KMS-11 (cell line): ENCODE measurements around the gene EPHA1.

Experiments
- H2AFZ ChIP-seq: fragments of 200-600 bp; sonication (generic); 2 replicates; pipeline ENCODE4 v1.6.1; 2016; ENCODE audit warnings: antibody characterized with exemption, mixed run types, low read depth
- H3K27ac ChIP-seq: fragments of 200-600 bp; sonication (generic); 2 replicates; pipeline ENCODE4 v1.6.1; 2016; ENCODE audit warnings: mild to moderate bottlenecking, mixed run types
- H3K27me3 ChIP-seq: fragments of 200-600 bp; sonication (generic); 2 replicates; pipeline ENCODE4 v1.6.1; 2017; ENCODE audit warnings: mild to moderate bottlenecking, low read depth, mixed run types, moderate library complexity; ENCODE audit not compliant: insufficient read depth
- H3K36me3 ChIP-seq: fragments of 200-600 bp; sonication (generic); 2 replicates; pipeline ENCODE4 v1.6.1; 2017; ENCODE audit warnings: mild to moderate bottlenecking, mixed run types; ENCODE audit not compliant: insufficient read depth
- H3K4me1 ChIP-seq: fragments of 200-600 bp; sonication (generic); 2 replicates; pipeline ENCODE4 v1.6.1; 2016; ENCODE audit warnings: mild to moderate bottlenecking, low read depth, mixed run types; ENCODE audit not compliant: poor library complexity, severe bottlenecking
- H3K4me2 ChIP-seq: fragments of 200-600 bp; sonication (generic); 2 replicates; pipeline ENCODE4 v1.7.0; 2016; ENCODE audit warnings: mild to moderate bottlenecking, mixed run types
- H3K4me3 ChIP-seq: fragments of 200-600 bp; sonication (generic); IDR thresholded peaks from 2 replicates; pipeline ENCODE4 v1.6.1; 2017; ENCODE audit warnings: low read depth, low read length, mixed read lengths; ENCODE audit not compliant: insufficient read depth
- H3K79me2 ChIP-seq: fragments of 200-600 bp; sonication (generic); 2 replicates; pipeline ENCODE4 v1.6.1; 2016; ENCODE audit warnings: low read depth, mixed run types; ENCODE audit not compliant: insufficient read depth
- H3K9ac ChIP-seq: fragments of 200-600 bp; sonication (generic); 2 replicates; pipeline ENCODE4 v1.6.1; 2016; ENCODE audit warnings: mild to moderate bottlenecking, mixed run types
- H4K20me1 ChIP-seq: fragments of 200-600 bp; sonication (generic); 2 replicates; pipeline ENCODE4 v1.6.1; 2016; ENCODE audit warnings: mild to moderate bottlenecking, mixed run types; ENCODE audit not compliant: insufficient read depth
- CTCF ChIP-seq: fragments of 200-600 bp; sonication (generic); conservative IDR thresholded peaks from 2 replicates; pipeline ENCODE4 v1.6.1; 2017; ENCODE audit warnings: low read depth, mild to moderate bottlenecking, antibody characterized with exemption, low read length, moderate library complexity, mixed read lengths

The EPHA1 gene

GRCh38 chr7:143451122-143451521 is 42.5 kb upstream of the EPHA1 start:
- H3K9ac ChIP-seq: no peak overlapping the region
- 0 out of 2 replicates have a peak, but pooled peaks cover 3% of the 10 kb centered on the region for H3K27me3 ChIP-seq
- no peak overlapping the region for H3K4me3 ChIP-seq
- H4K20me1 ChIP-seq: no peaks in the 10 kb centered on the region
- no peak overlapping the region for H3K4me2 ChIP-seq
- H3K27ac ChIP-seq: no peak overlapping the region
- no peak for TF ChIP-seq CTCF
- H3K36me3 ChIP-seq: no peaks in the 10 kb centered on the region
- H3K79me2 ChIP-seq: no peaks in the 10 kb centered on the region
- H3K4me1 ChIP-seq: no peaks in the 10 kb centered on the region
- H2AFZ ChIP-seq: no peak overlapping the region

GRCh38 chr7:143449793-143450192 is 41.1 kb upstream of the EPHA1 start:
- no peak overlapping the region for H3K9ac ChIP-seq
- H3K36me3 ChIP-seq: no peaks in the 10 kb centered on the region
- no peak overlapping the region for H3K4me2 ChIP-seq
- H3K79me2 ChIP-seq: no peaks in the 10 kb centered on the region
- no peak overlapping the region for H3K4me3 ChIP-seq
- H3K27me3 ChIP-seq: 0 out of 2 replicates have a peak, but pooled peaks cover 3% of the 10 kb centered on the region
- H4K20me1 ChIP-seq: no peaks in the 10 kb centered on the region
- no peak overlapping the region for H2AFZ ChIP-seq
- TF ChIP-seq CTCF: no peak
- no peak overlapping the region for H3K27ac ChIP-seq
- H3K4me1 ChIP-seq: no peaks in the 10 kb centered on the region

- H3K27me3 ChIP-seq: 0 out of 2 replicates have a peak, but pooled peaks cover 3% of the 10 kb centered on the region
- H2AFZ ChIP-seq: no peak overlapping the region
- no peak overlapping the region for H3K4me2 ChIP-seq
- no peak overlapping the region for H3K27ac ChIP-seq
- no peak for TF ChIP-seq CTCF
- no peaks in the 10 kb centered on the region for H3K79me2 ChIP-seq
- no peaks in the 10 kb centered on the region for H3K36me3 ChIP-seq
- H3K9ac ChIP-seq: no peak overlapping the region
- H3K4me1 ChIP-seq: no peaks in the 10 kb centered on the region
- no peaks in the 10 kb centered on the region for H4K20me1 ChIP-seq
- H3K4me3 ChIP-seq: no peak overlapping the region
Measured at GRCh38 chr7:143448429-143448828, 39.8 kb upstream of the EPHA1 start.

- TF ChIP-seq CTCF: no peak
- no peak overlapping the region for H3K9ac ChIP-seq
- H3K4me1 ChIP-seq: no peaks in the 10 kb centered on the region
- no peaks in the 10 kb centered on the region for H3K79me2 ChIP-seq
- no peak overlapping the region for H3K4me2 ChIP-seq
- H3K4me3 ChIP-seq: no peak overlapping the region
- no peaks in the 10 kb centered on the region for H4K20me1 ChIP-seq
- no peaks in the 10 kb centered on the region for H3K36me3 ChIP-seq
- 0 out of 2 replicates have a peak, but pooled peaks cover 3% of the 10 kb centered on the region for H3K27me3 ChIP-seq
- H2AFZ ChIP-seq: no peak overlapping the region
- no peak overlapping the region for H3K27ac ChIP-seq
Measured at GRCh38 chr7:143447466-143447865, 38.8 kb upstream of the EPHA1 start.

- no peaks in the 10 kb centered on the region for H3K79me2 ChIP-seq
- no peak overlapping the region for H3K4me3 ChIP-seq
Measured at GRCh38 chr7:143444785-143445184, 36.1 kb upstream of the EPHA1 start.

More at GRCh38 chr7:143444785-143445184, 36.1 kb upstream of the EPHA1 start:
- Histone ChIP-seq H2AFZ (no peak overlapping the region), H3K36me3 (no peaks in the 10 kb centered on the region), H4K20me1 (no peaks in the 10 kb centered on the region), H3K4me1 (no peaks in the 10 kb centered on the region), H3K4me2 (no peak overlapping the region), H3K9ac (no peak overlapping the region), H3K27me3 (no peaks in the 10 kb centered on the region), H3K27ac (no peak overlapping the region)
- TF ChIP-seq CTCF: no peak
